ENCODE measurements around the gene PPFIA4.

DNA sequence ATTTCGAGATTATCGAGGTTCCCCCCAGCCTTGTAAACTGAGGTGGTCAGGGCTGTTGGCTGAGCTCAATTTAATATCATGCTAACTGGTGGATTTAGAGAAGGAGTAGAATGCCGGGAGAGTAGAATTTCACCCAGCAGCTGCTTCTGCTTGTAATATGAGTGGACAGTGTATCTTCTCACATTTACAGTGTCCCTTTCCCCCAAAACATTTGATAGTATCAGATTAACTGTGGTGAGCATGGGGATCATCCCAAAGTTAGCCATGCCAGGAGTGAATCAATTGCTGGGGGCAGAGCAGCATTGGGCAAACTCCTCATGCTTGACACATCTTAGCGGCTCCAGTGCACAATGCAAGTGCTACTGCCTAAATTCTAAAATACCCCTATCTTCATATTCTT, 9.2 kb upstream of the PPFIA4 start:
- TF ChIP-seq, protein P1, sequence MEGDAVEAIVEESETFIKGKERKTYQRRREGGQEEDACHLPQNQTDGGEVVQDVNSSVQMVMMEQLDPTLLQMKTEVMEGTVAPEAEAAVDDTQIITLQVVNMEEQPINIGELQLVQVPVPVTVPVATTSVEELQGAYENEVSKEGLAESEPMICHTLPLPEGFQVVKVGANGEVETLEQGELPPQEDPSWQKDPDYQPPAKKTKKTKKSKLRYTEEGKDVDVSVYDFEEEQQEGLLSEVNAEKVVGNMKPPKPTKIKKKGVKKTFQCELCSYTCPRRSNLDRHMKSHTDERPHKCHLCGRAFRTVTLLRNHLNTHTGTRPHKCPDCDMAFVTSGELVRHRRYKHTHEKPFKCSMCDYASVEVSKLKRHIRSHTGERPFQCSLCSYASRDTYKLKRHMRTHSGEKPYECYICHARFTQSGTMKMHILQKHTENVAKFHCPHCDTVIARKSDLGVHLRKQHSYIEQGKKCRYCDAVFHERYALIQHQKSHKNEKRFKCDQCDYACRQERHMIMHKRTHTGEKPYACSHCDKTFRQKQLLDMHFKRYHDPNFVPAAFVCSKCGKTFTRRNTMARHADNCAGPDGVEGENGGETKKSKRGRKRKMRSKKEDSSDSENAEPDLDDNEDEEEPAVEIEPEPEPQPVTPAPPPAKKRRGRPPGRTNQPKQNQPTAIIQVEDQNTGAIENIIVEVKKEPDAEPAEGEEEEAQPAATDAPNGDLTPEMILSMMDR (conservative IDR thresholded peaks at IDR 0.05 in 1 of 2, IDR thresholded peaks at IDR 0.05 in 1 of 2; ENCODE audit: extremely low read depth in 1 of 2, insufficient read depth in 1 of 2, low read depth in 1 of 2, low read length in 2 of 2), result no peak
- TF ChIP-seq EZH2 (IDR thresholded peaks at IDR 0.05; ENCODE audit: borderline replicate concordance, low read length), result no peak

Data from mammary epithelial cell (primary cell).